Right lobe of liver (tissue), 6 donors: ENCODE measurements around the gene RBM23. TPM values are rescaled to one million over a fixed set of nuclear protein-coding genes. Genes with fewer than 3 reads are reported as not detected.
"Not testable (repeated sequence)": the region's sequence is repeated elsewhere in the genome, so short reads cannot be mapped to it uniquely, and the experiment has no call there.

Experiments
- ATAC-seq, 4 donors: fragments of 200-7000 bp; cut with Tn5 transposase; one replicate each; pipeline ENCODE4 v1.9.1; 2020; ENCODE audit warnings: mild to moderate bottlenecking in 4 of 4, moderate library complexity in 4 of 4
- DNase-seq, 3 donors: peaks; one replicate each; pipeline ENCODE4 v3.0.0-alpha.2; 2020
- H3K27ac ChIP-seq, 3 donors: fragments of 200-600 bp; one replicate each; pipeline ENCODE4 v1.8.0; 2022
- H3K27me3 ChIP-seq, 2 donors: fragments of 200-600 bp; one replicate each; pipeline ENCODE4 v1.8.0; 2022
- H3K36me3 ChIP-seq, 4 donors: fragments of 200-600 bp; sonication (generic) in 1 of 4; one replicate each; pipeline versions ENCODE4 v1.5.1 to v1.8.0; 2017 to 2022; ENCODE audit warnings: control low read depth in 1 of 4
- H3K4me1 ChIP-seq, 4 donors: fragments of 200-600 bp; sonication (generic) in 1 of 4; one replicate each; pipeline versions ENCODE4 v1.5.1 to v1.8.0; 2017 to 2022; ENCODE audit warnings: control low read depth in 1 of 4
- H3K4me3 ChIP-seq, 3 donors: fragments of 200-600 bp; one replicate each; pipeline ENCODE4 v1.8.0; 2022
- H3K9me3 ChIP-seq, 4 donors: fragments of 200-600 bp; sonication (generic) in 1 of 4; one replicate each; pipeline versions ENCODE4 v1.5.1 to v1.8.0; 2017 to 2022; ENCODE audit warnings: control low read depth in 1 of 4
- POLR2A ChIP-seq: fragments of 450-650 bp; IDR thresholded peaks from one replicate; pipeline ENCODE4 v1.6.1; 2017; ENCODE audit warnings: antibody characterized with exemption, mild to moderate bottlenecking
- WGBS: methylation state at CpG from one replicate; pipeline ENCODE4 v1.1.6; 2018; ENCODE audit warnings: low coverage, low lambda C conversion rate; ENCODE audit not compliant: insufficient coverage; ENCODE audit errors: missing lambda C conversion rate; 5-methylcytosine and 5-hydroxymethylcytosine counted together
- intact Hi-C, 2 donors: fragments of 100-400 bp; cut with DNase I; formaldehyde crosslinking; loops; one replicate each; pipeline versions ENCODE4 v1.11.2 to v1.14.1; 2022
- long read RNA-seq: library from polyadenylated mRNA; unstranded; transcript quantifications from one replicate; pipeline ENCODE4 v2.0.0, GENCODE V29; 2019
- total RNA-seq, 6 experiments: library from RNA; depleted of rRNA in 2 of 6; stranded (reverse); fragments of >200 nt in 2 of 6; fragmentation: NEBNext Ultra II Directional in 3 of 6; extraction: Animal tissue kit (Norgen Biotek cat#: 25700) in 3 of 6; gene quantifications; one replicate each; pipeline versions ENCODE4 v1.1.0 to v1.2.4, GENCODE V29; 2016 to 2023
- TF ChIP-seq, protein P1 (sequence below), 4 donors: fragments of 200-600 bp in 3 of 4; fragments of 450-650 bp in 1 of 4; IDR thresholded peaks; one replicate each; pipeline versions ENCODE4 v1.5.1 to v1.8.0; 2016 to 2022; ENCODE audit warnings: antibody characterized with exemption in 4 of 4, mild to moderate bottlenecking in 2 of 4
- donor health status: DM: no; HTN: yes; CAD: no.
- donor health status: DM: no; HTN: no; CAD: no.
- donor health status: DM: no; HTN: no; CAD: no.
- donor health status: DM: no; HTN: yes; CAD: no.
- donor health status: DM: no; HTN: yes; CAD: no.

The RBM23 gene
- total RNA-seq: 10 to 100 TPM; 22.2 to 38.0 (median 34.0) TPM
- long read RNA-seq, full-length matches to known transcripts: 5 of 6 reads
- long read RNA-seq, partial matches to known transcripts: 0 of 6 reads
- long read RNA-seq, other reads (novel, unspliced or antisense): 1 of 6 reads

DNA sequence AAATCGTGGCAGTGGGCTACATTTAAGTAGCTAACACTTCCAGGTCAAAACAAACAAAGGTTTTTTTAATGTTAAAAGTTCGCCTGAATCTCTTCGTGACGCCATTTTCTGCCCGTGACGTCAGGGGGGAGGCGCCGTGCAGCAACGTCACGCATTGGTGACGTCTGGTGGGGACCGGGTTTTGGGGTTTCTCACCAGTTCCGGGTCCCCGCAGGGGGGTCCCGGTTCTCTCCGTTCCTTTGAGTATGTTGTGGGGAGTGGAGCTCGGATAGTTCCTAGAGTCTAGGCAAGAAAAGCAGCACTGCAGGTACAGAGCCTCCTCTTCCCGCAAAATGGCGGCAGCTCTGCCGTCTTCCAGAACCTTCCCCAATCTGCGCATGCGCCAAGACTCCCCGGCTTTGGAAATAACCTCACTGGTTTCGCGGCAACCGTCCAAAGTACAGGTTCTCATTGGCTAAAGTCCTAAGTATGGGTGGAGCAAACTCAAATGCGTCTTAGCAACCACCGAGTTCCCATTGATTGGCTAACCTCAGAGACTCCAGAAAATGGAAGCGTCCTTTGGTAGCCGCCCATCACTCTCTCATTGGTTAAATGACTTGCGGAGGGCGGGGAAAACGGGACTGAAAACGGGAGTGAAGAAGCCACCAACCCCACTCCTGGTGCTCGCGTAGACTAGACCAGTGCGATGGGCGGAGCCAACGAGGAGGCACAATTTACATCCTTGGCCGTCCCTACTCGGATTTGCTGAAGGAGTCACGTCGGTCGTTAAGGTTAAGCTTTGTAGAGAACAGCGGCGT is at the start of gene RBM23:
RBM23 (minus strand) TSS at position 346 of the 797 bp plus-strand sequence.
- Histone ChIP-seq H3K4me3 (peak within 1 kb of the TSS; percentile 66 to 73 (median 70)), H3K9me3 (no peaks in the 10 kb centered on the region), H3K27ac (peak within 1 kb of the TSS; percentile 98 to 100 (median 100)), H3K36me3 (peaks cover 0 to 36% (median 13%) of the 10 kb centered on the region in 4 donors), H3K27me3 (no peaks in the 10 kb centered on the region), H3K4me1 (peaks cover 0 to 29% (median 12%) of the 10 kb centered on the region in 4 donors)
- peak; percentile 99 to 100 (median 100) for DNase-seq
- 2% methylated on average over 21 of the region's 46 CpGs for WGBS
- intact Hi-C loops: no loop called here
- peak; percentile 84 to 96 (median 88) for ATAC-seq
- TF ChIP-seq, protein P1, sequence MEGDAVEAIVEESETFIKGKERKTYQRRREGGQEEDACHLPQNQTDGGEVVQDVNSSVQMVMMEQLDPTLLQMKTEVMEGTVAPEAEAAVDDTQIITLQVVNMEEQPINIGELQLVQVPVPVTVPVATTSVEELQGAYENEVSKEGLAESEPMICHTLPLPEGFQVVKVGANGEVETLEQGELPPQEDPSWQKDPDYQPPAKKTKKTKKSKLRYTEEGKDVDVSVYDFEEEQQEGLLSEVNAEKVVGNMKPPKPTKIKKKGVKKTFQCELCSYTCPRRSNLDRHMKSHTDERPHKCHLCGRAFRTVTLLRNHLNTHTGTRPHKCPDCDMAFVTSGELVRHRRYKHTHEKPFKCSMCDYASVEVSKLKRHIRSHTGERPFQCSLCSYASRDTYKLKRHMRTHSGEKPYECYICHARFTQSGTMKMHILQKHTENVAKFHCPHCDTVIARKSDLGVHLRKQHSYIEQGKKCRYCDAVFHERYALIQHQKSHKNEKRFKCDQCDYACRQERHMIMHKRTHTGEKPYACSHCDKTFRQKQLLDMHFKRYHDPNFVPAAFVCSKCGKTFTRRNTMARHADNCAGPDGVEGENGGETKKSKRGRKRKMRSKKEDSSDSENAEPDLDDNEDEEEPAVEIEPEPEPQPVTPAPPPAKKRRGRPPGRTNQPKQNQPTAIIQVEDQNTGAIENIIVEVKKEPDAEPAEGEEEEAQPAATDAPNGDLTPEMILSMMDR (IDR thresholded peaks at IDR 0.05): no peak
- peak; percentile 74 for TF ChIP-seq POLR2A

- no peaks in the 10 kb centered on the region for H3K9me3 ChIP-seq
- TF ChIP-seq, protein P1 (IDR thresholded peaks at IDR 0.05): no peak
- peak; percentile 9 for TF ChIP-seq POLR2A
- ATAC-seq: peak in 2 of 4 donors; percentile 16 to 66
- H3K4me3 ChIP-seq: no peak overlapping the region
- DNase-seq: no peak
- 46% methylated on average over 4 of the region's 4 CpGs for WGBS
- peaks cover 0 to 7% (median under 1%) of the 10 kb centered on the region in 4 donors for H3K36me3 ChIP-seq
- H3K27ac ChIP-seq: no peak overlapping the region
- H3K4me1 ChIP-seq: no peaks in the 10 kb centered on the region
- intact Hi-C loops: no loop called here
- no peaks in the 10 kb centered on the region for H3K27me3 ChIP-seq
These were observed 47.9 kb upstream of the RBM23 start for GRCh38 chr14:22966783-22967269.

DNA sequence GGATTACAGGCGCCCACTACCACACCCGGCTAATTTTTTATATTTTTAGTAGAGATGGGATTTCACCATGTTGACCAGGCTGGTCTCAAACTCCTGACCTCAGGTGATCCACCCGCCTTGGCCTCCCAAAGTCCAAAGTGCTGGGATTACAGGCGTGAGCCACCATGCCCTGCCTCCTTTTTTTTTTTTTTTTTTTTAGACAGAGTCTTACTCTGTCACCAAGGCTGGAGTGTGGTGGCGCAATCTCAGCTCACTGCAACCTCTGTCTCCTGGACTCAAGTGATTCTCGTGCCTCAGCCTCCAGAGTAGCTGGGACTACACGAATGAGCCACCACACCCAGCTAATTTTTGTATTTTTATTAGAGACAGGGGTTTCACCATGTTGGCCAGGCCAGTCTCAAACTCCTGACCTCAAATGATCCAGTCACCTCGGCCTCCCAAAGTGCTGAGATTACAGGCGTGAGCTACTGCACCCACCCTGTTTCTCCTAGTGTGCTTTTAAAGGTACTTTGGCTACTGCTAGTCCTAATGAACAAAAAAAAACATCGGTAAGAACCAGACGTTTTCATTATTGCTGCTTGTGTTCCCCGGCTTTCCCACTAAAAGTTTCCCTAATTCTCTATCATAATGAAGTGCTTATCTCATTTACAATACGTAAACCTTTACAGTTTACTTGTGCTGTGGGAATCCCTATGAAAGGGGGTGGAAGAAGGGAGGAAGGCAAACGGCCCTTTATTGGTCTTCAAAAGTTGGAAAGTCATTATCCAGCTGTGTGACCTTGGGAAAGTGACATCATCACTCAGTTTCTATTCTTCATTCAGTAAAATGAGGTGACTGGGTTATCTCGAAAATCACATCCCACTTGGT is 47.2 kb upstream of the RBM23 start:
- intact Hi-C loops, H3K36me3 ChIP-seq, H3K4me1 ChIP-seq, DNase-seq, H3K4me3 ChIP-seq, H3K9me3 ChIP-seq, H3K27ac ChIP-seq, H3K27me3 ChIP-seq: not testable (repeated sequence)
- ATAC-seq: peak in 3 of 4 donors; percentile 19 to 43 (median 32)
- WGBS: 51% methylated on average over 14 of the region's 15 CpGs

- no peaks in the 10 kb centered on the region for H3K9me3 ChIP-seq
- no peak for DNase-seq
These were observed 43.2 kb upstream of the RBM23 start for GRCh38 chr14:22962061-22962676.

More at GRCh38 chr14:22962061-22962676, 43.2 kb upstream of the RBM23 start:
- no peaks in the 10 kb centered on the region for H3K27me3 ChIP-seq
- H3K4me3 ChIP-seq: no peak overlapping the region
- no peak overlapping the region for H3K27ac ChIP-seq
- no peaks in the 10 kb centered on the region for H3K36me3 ChIP-seq
- intact Hi-C loops: no loop called here
- no peak for ATAC-seq
- TF ChIP-seq, protein P1 (IDR thresholded peaks at IDR 0.05): no peak
- no peak for TF ChIP-seq POLR2A
- H3K4me1 ChIP-seq: no peaks in the 10 kb centered on the region
- 88% methylated on average over 6 of the region's 6 CpGs for WGBS
